ENCODE results near the gene SHROOM2. TPM values are rescaled to one million over a fixed set of nuclear protein-coding genes. Genes with fewer than 3 reads are reported as not detected.
A peak's percentile ranks its signal among the peaks of the same experiment; 100 is the strongest.

The SHROOM2 gene
- total and polyA plus RNA-seq, 2 of the 4 experiments (the other 2 are of a cell fraction) = 8.1 to 14.2 TPM

GRCh38 chrX:9871701-9872268, 85.6 kb downstream of the SHROOM2 start:
- Histone ChIP-seq H3K18ac (ENCODE audit: low read depth, low read length) (no peak overlapping the region), H3K56ac (ENCODE audit: extremely low read depth, insufficient read depth, low read length) (no peak overlapping the region), H2BK5ac (ENCODE audit: low read depth, low read length, poor library complexity, severe bottlenecking) (no peak overlapping the region), H3K4me1 (ENCODE audit: control insufficient read depth, insufficient read depth, low read length) (peaks cover 9% of the 10 kb centered on the region), H3K4me2 (ENCODE audit: low read depth, low read length) (no peak overlapping the region), H3K79me1 (ENCODE audit: low read depth in 1 of 2, low read length in 2 of 2) (no peaks in the 10 kb centered on the region), H4K20me1 (ENCODE audit: insufficient read depth, low read length) (no peaks in the 10 kb centered on the region), H3K23ac (ENCODE audit: low read depth, low read length) (no peak overlapping the region), H2BK20ac (ENCODE audit: low read depth, low read length) (no peak overlapping the region), H3K27ac (ENCODE audit: insufficient read depth, low read length) (peak overlapping the region; percentile 50; the same call in 1 of the 2 replicates), H2BK15ac (ENCODE audit: low read depth, low read length) (no peak overlapping the region), H3K27me3 (ENCODE audit: control insufficient read depth, insufficient read depth, low read length) (no peaks in the 10 kb centered on the region), H3K4me3 (ENCODE audit: insufficient read depth, low read depth, low read length) (no peak overlapping the region), H2AK9ac (replicated peaks; ENCODE audit: low read depth, low read length, poor library complexity) (no peak overlapping the region), H3K9me3 (ENCODE audit: control insufficient read depth, insufficient read depth, low read length) (peaks cover 1% of the 10 kb centered on the region; the same call in 1 of the 2 replicates), H3K36me3 (ENCODE audit: control insufficient read depth, insufficient read depth, low read length) (no peaks in the 10 kb centered on the region), H2BK120ac (ENCODE audit: low read depth, low read length) (no peak overlapping the region), H3K4ac (ENCODE audit: low read depth, low read length) (peak overlapping the region; percentile 39), H2AFZ (replicated peaks; ENCODE audit: low read length, poor library complexity) (no peak overlapping the region), H4K5ac (ENCODE audit: low read depth, low read length) (no peak overlapping the region), H3K9me1 (ENCODE audit: insufficient read depth, low read length) (no peaks in the 10 kb centered on the region), H2AK5ac (ENCODE audit: low read depth, low read length) (no peak overlapping the region), H4K91ac (ENCODE audit: insufficient read depth, low read depth, low read length) (no peak overlapping the region), H4K8ac (ENCODE audit: low read depth in 2 of 2, low read length in 2 of 2) (no peak overlapping the region), H3K9ac (ENCODE audit: low read depth, low read length) (0 out of 2 replicates have a peak overlapping the region, but pooled peaks have one; percentile 25), H3K14ac (replicated peaks; ENCODE audit: low read depth, low read length) (no peak overlapping the region)
- ChIA-PET POLR2A (ENCODE audit: unreplicated experiment) (no interaction called here), CTCF (no interaction called here)
- dilution Hi-C loops (cut with HindIII; ENCODE audit: low sequenced_read_pairs, unreplicated experiment) (no loop called here), in situ Hi-C loops (cut with MboI; ENCODE audit: low sequenced_read_pairs) (no loop called here), intact Hi-C loops (cut with micrococcal nuclease) (loop anchor here (5.0 kb wide), 1 partner anchor 84 kb away; the partner anchor contains the start of gene SHROOM2)
- DNase-seq (peak; percentile 27), ATAC-seq (ENCODE audit: low read depth) (peak; percentile 78)
- BruUV-seq (replicated peaks) = no TSS peak
- TF ChIP-seq MAFK (IDR thresholded peaks at IDR 0.05; ENCODE audit: low read depth, low read length) = no peak
- TF ChIP-seq MAZ (IDR thresholded peaks at IDR 0.05; ENCODE audit: borderline replicate concordance, low read depth, low read length) = no peak
- TF ChIP-seq RAD21 (IDR thresholded peaks at IDR 0.05; ENCODE audit: low read length) = no peak
- TF ChIP-seq RCOR1 (IDR thresholded peaks at IDR 0.05; ENCODE audit: insufficient replicate concordance, low read length) = no peak
- TF ChIP-seq USF2 (IDR thresholded peaks at IDR 0.05; ENCODE audit: low read depth, low read length) = no peak
- TF ChIP-seq BHLHE40 (IDR thresholded peaks at IDR 0.05; ENCODE audit: low read depth, low read length) = no peak
- no peak for TF ChIP-seq FOS (IDR thresholded peaks at IDR 0.05; ENCODE audit: low read depth, low read length)
- no peak for TF ChIP-seq NFE2L2 (IDR thresholded peaks at IDR 0.05; ENCODE audit: low read depth, low read length)
- TF ChIP-seq RFX5 (IDR thresholded peaks at IDR 0.05; ENCODE audit: low read depth, low read length) = no peak
- no peak for TF ChIP-seq CEBPB (IDR thresholded peaks at IDR 0.05; ENCODE audit: low read depth, low read length)
- TF ChIP-seq CHD1 (IDR thresholded peaks at IDR 0.05; ENCODE audit: low read depth, low read length) = no peak
- no peak for TF ChIP-seq ELK1 (IDR thresholded peaks at IDR 0.05; ENCODE audit: borderline replicate concordance, low read depth, low read length)
- WGBS, 2 experiments (ENCODE audit: extremely low coverage in 2 of 2, insufficient read length in 1 of 2) = no CpG with 5 or more reads among the region's 1 CpG
